BJ (cell line): ENCODE data around the gene UBE2F. TPM values are rescaled to one million over a fixed set of nuclear protein-coding genes. Genes with fewer than 3 reads are reported as not detected.
A peak's percentile ranks its signal among the peaks of the same experiment; 100 is the strongest.

Experiments
- CTCF ChIA-PET: fragments of 350-600 bp; formaldehyde crosslinking; extraction: SDS; loops from one replicate; lab custom pipeline; 2021; ENCODE audit warnings: antibody characterized with exemption, inconsistent platforms; lab: Yijun Ruan, JAX
- POLR2A ChIA-PET: fragments of 300-600 bp; sonication (Branson Sonifier 250); formaldehyde crosslinking; extraction: SDS; loops from one replicate; lab custom pipeline; 2021; ENCODE audit warnings: antibody characterized with exemption; lab: Charles Lee
- DNase-seq: peaks from one replicate; pipeline ENCODE4 v3.0.0-alpha.2; 2011; ENCODE audit warnings: low read depth
- H3K27me3 ChIP-seq: 2 replicates; pipeline ENCODE4 v1.6.0; 2011; ENCODE audit warnings: low read length; ENCODE audit not compliant: control insufficient read depth, insufficient read depth
- H3K36me3 ChIP-seq: 2 replicates; pipeline ENCODE4 v1.5.1; 2011; ENCODE audit warnings: low read length; ENCODE audit not compliant: control insufficient read depth, insufficient read depth
- H3K4me3 ChIP-seq: 2 replicates; pipeline ENCODE4 v1.5.1; 2011; ENCODE audit warnings: low read depth, mild to moderate bottlenecking, control low read depth, low read length
- polyA minus RNA-seq: library from RNA; depleted of rRNA, polyadenylated mRNA; stranded (reverse); fragments of >200 nt; gene quantifications from 2 replicates; pipeline ENCODE4 v1.2.3, GENCODE V29; 2011; rRNA and poly(A)+ RNA removed
- polyA plus RNA-seq: library from polyadenylated mRNA; depleted of rRNA; stranded (reverse); fragments of >200 nt; gene quantifications from 2 replicates; pipeline ENCODE4 v1.2.3, GENCODE V29; 2011; rRNA removed
- TF ChIP-seq, protein P1 (sequence below): IDR thresholded peaks from 2 replicates; pipeline ENCODE4 v1.5.1; 2011; ENCODE audit warnings: low read depth, mild to moderate bottlenecking, control low read depth, inconsistent platforms, low read length, moderate library complexity; ENCODE audit not compliant: insufficient read depth

Gene UBE2F, protein sequence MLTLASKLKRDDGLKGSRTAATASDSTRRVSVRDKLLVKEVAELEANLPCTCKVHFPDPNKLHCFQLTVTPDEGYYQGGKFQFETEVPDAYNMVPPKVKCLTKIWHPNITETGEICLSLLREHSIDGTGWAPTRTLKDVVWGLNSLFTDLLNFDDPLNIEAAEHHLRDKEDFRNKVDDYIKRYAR
- polyA plus RNA-seq, result 47.9 and 67.4 TPM in 2 replicates
- 13.8 and 15.4 TPM in 2 replicates for polyA minus RNA-seq

DNA sequence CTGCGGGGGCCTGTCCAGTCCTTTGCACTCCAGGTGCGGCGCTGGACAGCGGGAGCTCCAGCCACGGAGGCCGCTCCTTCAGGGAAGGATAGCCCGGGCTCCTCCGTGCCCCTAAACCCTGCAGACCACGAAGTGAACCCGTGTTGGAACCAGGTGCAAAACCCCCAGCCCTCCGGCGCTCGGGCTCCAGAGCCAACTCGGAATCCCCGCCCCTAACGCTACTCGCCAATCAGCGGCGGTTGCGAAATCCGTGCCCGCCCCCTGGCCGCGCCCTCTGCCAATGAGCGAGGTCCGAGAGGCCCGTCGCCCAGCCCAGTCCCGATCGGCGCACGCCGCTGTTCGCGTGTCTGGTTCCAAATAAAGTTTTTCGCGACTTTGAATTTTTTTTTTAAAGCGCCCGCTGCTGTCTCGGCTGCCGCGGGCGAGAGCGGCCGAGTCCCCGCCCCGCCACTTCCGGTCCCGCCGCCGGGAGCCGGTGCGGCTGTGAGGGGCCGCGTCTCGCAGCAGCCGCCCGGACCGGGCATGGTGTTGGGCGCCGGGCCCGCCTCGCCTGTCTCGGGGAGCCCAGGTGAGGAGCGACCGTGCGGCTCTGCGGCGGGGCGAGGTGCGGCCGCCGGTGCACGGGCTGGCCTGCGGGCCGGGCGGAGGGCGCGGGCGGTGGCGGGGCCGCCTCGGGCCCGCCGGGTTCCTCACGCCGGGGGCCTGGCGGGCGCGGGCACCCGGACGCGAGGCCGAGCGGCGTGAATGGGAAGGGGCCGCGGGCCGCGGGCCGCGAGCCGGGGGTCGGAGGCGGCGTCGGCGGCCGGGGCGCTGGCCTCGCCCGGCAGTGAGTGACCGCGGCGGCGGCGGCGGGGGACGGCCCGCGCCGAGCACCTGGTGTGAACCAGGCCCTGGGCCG is at the start of gene UBE2F:
Gene UBE2F, plus strand, starts transcription at position 450 of the 898 bp plus-strand sequence. CDS start 6,094 bp downstream, outside the sequence.
- POLR2A ChIA-PET, result no interaction called here
- no peaks in the 10 kb centered on the region for H3K27me3 ChIP-seq
- peak within 1 kb of the TSS; percentile 89 for H3K4me3 ChIP-seq
- CTCF ChIA-PET, result no interaction called here
- no peaks in the 10 kb centered on the region; the same call in 1 of the 2 replicates for H3K36me3 ChIP-seq
- DNase-seq, result peak; percentile 69
- TF ChIP-seq, protein P1, sequence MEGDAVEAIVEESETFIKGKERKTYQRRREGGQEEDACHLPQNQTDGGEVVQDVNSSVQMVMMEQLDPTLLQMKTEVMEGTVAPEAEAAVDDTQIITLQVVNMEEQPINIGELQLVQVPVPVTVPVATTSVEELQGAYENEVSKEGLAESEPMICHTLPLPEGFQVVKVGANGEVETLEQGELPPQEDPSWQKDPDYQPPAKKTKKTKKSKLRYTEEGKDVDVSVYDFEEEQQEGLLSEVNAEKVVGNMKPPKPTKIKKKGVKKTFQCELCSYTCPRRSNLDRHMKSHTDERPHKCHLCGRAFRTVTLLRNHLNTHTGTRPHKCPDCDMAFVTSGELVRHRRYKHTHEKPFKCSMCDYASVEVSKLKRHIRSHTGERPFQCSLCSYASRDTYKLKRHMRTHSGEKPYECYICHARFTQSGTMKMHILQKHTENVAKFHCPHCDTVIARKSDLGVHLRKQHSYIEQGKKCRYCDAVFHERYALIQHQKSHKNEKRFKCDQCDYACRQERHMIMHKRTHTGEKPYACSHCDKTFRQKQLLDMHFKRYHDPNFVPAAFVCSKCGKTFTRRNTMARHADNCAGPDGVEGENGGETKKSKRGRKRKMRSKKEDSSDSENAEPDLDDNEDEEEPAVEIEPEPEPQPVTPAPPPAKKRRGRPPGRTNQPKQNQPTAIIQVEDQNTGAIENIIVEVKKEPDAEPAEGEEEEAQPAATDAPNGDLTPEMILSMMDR, result 0 out of 2 replicates have a peak, but pooled peaks have one; percentile 5

DNA sequence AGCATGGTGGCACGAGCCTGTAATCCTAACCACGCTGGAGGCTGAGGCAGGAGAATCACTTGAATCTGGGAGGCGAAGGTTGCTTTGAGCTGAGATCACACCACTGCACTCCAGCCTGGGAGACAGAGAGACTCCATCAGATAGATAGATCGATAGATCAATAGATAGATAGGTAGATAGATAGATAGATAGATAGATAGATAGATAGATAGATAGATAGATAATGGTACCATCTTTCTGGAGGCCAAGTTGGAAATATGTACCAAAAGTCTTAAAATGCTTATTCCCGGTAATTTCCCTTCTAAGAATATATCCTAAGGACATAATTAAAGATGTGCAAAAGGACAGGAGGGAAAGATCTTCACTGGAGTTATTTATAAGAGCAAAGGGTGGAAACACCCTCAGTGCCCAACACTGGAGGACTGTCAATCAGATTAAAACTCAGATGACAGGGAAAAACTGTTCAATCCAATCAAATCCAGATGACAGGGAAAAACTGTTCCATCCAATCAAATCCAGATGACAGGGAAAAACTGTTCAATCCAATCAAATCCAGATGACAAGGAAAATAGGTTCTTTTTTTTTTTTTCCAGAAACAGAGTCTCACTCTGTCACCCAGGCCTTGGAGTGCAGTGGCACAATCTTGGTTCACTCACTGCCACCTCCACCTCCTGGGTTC is 49.0 kb upstream of the UBE2F start:
- no peak overlapping the region for H3K4me3 ChIP-seq
- H3K36me3 ChIP-seq, result no peaks in the 10 kb centered on the region
- CTCF ChIA-PET, result interaction anchor here (1.1 kb wide), 1 partner anchor 59 kb away, joined by 3 read pairs; no protein-coding TSS in a partner anchor
- no peak for DNase-seq
- POLR2A ChIA-PET, result no interaction called here
- H3K27me3 ChIP-seq, result peaks cover 3% of the 10 kb centered on the region; the same call in 1 of the 2 replicates
- TF ChIP-seq, protein P1, result no peak

DNA sequence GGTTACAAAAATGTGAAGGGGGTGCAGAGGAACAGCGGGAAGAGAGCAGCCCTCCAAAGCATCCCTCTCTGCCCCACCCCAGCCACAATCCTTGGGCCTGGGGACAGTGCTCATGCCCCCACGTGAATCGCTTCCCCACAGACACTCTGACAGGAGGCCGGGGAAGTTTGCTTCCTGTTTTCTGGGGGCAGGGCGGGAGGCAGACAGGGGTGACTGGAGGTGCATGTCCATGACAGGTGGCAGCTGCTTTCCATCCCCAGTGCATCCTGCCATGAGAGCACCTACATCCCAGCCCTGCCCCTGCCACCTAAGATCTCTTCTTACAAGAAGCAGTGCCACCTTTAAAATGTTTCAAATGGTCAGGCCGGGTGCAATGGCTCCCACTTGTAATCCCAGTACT is 47.2 kb upstream of the UBE2F start:
- no peaks in the 10 kb centered on the region for H3K36me3 ChIP-seq
- H3K4me3 ChIP-seq, result no peak overlapping the region
- ChIA-PET POLR2A (no interaction called here), CTCF (interaction anchor here (0.6 to 1.3 kb wide), 2 partner anchors 30 to 58 kb away, joined by 3 to 6 read pairs; no protein-coding TSS in a partner anchor)
- TF ChIP-seq, protein P1, result no peak
- peaks cover 3% of the 10 kb centered on the region; the same call in 1 of the 2 replicates for H3K27me3 ChIP-seq
- no peak for DNase-seq

DNA sequence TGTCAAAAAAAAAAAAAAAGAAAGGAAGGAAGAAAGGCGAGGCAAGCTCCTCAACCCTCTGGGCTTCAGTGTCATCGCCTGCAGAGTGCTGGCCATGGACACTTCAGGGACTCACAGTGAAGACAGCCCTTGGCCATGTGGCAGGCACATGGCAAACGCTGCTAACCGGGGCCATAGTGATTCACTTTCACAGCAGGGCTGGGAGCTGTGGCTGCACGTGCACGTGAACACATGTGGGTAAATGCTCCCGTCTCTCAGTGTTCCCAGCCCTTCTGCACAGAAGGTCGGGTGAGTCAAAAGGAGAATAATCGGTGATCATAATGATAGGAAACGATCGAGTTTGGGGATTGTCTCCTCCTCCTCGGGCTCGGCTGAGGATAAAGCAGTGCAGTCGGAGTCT is 46.1 kb upstream of the UBE2F start:
- Histone ChIP-seq H3K27me3 (peaks cover 3% of the 10 kb centered on the region; the same call in 1 of the 2 replicates), H3K4me3 (no peak overlapping the region), H3K36me3 (no peaks in the 10 kb centered on the region)
- peak; percentile 50 for DNase-seq
- CTCF ChIA-PET, result interaction anchor here (1.3 kb wide), 1 partner anchor 59 kb away, joined by 6 read pairs; no protein-coding TSS in a partner anchor
- POLR2A ChIA-PET, result no interaction called here
- TF ChIP-seq, protein P1, result no peak
